ENCODE measurements around the gene YBEY.
"Not testable (repeated sequence)": the region's sequence is repeated elsewhere in the genome, so short reads cannot be mapped to it uniquely, and the experiment has no call there.

Gene YBEY

DNA sequence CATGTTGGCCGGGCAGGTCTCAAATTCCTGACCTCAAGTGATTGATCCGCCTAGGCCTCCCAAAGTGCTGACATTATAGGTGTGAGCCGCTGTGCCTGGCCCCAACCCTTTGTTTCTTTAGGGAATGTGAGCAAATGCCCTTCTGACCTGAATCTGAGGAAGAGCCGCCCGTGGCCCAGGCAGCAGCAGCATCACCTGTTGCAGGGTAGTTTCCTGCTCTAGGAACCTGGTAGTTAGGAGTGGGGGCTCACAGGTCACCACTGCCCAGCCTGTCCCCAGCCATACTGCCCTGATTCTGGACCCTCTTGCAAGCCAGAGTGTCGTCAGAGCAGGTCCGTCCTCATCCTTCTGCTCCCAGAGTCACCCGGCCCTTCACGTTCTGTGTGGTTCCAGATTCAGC, 13.0 kb downstream of the YBEY start:
- TF ChIP-seq, protein P1, sequence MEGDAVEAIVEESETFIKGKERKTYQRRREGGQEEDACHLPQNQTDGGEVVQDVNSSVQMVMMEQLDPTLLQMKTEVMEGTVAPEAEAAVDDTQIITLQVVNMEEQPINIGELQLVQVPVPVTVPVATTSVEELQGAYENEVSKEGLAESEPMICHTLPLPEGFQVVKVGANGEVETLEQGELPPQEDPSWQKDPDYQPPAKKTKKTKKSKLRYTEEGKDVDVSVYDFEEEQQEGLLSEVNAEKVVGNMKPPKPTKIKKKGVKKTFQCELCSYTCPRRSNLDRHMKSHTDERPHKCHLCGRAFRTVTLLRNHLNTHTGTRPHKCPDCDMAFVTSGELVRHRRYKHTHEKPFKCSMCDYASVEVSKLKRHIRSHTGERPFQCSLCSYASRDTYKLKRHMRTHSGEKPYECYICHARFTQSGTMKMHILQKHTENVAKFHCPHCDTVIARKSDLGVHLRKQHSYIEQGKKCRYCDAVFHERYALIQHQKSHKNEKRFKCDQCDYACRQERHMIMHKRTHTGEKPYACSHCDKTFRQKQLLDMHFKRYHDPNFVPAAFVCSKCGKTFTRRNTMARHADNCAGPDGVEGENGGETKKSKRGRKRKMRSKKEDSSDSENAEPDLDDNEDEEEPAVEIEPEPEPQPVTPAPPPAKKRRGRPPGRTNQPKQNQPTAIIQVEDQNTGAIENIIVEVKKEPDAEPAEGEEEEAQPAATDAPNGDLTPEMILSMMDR (IDR thresholded peaks at IDR 0.05; ENCODE audit: insufficient read depth, low read depth, low read length, missing control alignments) = no peak
- DNase-seq (ENCODE audit: low read depth) = no peak
- H3K4me3 ChIP-seq (ENCODE audit: low read depth, low read length) = no peak overlapping the region

DNA sequence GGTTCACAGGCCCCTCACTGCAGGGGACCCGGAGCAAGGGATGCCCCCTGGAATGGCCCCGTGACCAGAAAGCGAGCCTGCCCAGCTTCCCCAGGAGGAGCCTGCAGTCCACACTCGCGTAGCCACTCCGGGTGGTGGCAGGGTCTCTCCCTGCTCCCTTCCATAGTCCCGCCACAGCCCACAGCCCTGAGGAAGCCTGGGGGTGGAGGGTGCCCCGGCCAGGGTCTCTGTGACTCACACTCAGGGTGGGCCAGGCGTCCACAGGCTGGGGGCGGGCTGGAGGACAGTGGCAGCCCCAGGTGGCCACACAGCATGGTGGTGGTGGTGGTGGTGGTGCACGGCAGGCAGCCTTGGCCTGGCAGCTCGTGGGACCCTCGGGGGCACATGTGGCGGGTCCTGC, 15.6 kb downstream of the YBEY start:
- no peak overlapping the region for H3K4me3 ChIP-seq (ENCODE audit: low read depth, low read length)
- TF ChIP-seq, protein P1 (IDR thresholded peaks at IDR 0.05; ENCODE audit: insufficient read depth, low read depth, low read length, missing control alignments) = no peak
- no peak for DNase-seq (ENCODE audit: low read depth)

DNA sequence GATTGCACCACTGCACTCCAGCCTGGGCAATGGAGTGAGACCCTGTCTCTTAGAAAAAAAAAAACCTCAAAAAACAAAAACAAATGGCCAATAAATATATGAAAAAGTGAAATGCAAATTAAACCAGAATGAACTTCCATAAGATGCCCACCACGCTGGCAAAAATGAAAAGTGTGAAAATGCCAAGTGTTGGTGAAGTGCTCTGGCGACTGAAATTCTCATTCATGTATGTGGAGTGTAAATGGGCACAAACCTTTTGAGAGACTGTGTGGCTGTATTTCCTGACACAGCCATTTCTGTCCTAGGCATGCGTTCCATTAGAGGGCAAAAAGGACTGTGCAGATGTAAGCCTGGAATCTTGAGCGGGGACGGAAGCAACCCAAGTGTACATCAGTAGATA, 18.3 kb downstream of the YBEY start:
- DNase-seq (ENCODE audit: low read depth) = no peak
- TF ChIP-seq, protein P1 (IDR thresholded peaks at IDR 0.05; ENCODE audit: insufficient read depth, low read depth, low read length, missing control alignments) = no peak
- H3K4me3 ChIP-seq (ENCODE audit: low read depth, low read length) = no peak overlapping the region

DNA sequence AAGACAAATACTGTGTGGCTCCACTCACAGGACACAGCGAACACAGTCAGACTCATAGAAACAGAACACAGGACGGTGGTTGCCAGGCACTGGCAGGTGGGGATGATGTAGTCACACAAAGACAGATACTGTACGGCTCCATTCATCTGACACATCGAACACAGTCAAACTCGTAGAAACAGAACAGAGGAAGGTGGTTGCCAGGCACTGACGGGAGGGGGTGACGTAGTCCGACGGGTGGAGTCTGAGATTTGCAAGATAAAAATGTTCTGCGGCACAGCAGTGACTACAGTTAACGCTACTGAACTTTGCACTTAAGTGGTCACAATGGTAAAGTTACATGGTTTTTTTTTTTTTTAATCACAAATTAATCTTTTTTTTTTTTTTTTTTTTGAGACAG, 18.8 kb downstream of the YBEY start:
- TF ChIP-seq, protein P1 (IDR thresholded peaks at IDR 0.05; ENCODE audit: insufficient read depth, low read depth, low read length, missing control alignments) = no peak
- no peak for DNase-seq (ENCODE audit: low read depth)
- H3K4me3 ChIP-seq (ENCODE audit: low read depth, low read length) = no peak overlapping the region

DNA sequence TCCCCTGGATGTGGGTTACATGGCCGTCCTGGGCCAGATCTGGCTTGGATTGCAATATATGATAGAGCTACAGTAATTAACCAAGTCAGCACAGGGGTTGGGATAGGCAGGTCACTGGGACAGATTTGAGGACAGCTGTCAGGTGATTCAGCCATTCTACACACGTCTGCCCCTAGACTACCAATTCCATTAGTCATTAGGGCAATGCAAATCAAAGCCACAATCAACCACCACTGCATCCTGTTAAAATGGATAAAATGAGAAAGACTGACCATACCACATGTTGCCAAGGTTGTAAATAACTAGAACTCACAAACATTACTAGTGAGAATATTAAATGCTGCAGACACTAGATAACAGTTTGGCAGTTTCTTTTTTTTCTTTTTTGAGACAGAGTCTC, 21.5 kb downstream of the YBEY start:
- DNase-seq (ENCODE audit: low read depth) = peak; percentile 33
- TF ChIP-seq, protein P1 (IDR thresholded peaks at IDR 0.05; ENCODE audit: insufficient read depth, low read depth, low read length, missing control alignments) = no peak
- no peak overlapping the region for H3K4me3 ChIP-seq (ENCODE audit: low read depth, low read length)

DNA sequence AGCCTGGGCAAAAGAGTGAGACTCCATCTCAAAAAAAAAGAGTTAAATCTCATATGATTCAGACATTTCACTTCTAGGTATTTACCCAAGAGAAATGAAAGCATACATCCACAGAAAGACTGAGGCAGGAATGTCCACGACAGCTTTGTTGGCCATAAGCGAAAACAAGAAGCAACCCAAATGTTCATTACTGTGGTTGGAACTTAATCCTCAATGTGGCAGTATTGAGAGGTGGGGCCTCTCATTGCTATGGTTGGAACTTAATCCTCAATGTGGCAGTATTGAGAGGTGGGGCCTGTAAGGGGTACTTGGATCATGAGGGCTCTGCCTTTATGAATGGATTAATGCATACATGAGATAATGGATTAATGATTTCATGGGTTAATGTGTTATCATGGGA, 22.3 kb downstream of the YBEY start:
- TF ChIP-seq, protein P1 (IDR thresholded peaks at IDR 0.05; ENCODE audit: insufficient read depth, low read depth, low read length, missing control alignments) = no peak
- H3K4me3 ChIP-seq (ENCODE audit: low read depth, low read length) = no peak overlapping the region
- no peak for DNase-seq (ENCODE audit: low read depth)

DNA sequence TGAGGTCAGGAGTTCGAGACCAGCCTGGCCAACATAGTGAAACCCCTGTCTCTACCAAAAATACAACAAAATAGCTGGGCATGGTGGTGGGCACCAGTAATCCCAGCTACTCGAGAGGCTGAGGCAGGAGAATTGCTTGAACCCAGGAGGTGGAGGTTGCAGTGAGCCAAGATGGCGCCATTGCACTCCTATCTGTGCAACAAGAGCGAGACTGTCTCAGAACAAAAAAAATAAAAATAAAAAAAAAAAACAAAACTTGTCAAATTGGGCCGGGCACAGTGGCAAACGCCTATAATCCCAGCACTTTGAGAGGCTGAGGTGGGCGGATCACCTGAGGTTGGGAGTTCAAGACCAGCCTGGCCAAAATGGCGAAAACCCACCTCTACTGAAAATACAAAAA, 24.1 kb downstream of the YBEY start:
- H3K4me3 ChIP-seq (ENCODE audit: low read depth, low read length); DNase-seq (ENCODE audit: low read depth): not testable (repeated sequence)

DNA sequence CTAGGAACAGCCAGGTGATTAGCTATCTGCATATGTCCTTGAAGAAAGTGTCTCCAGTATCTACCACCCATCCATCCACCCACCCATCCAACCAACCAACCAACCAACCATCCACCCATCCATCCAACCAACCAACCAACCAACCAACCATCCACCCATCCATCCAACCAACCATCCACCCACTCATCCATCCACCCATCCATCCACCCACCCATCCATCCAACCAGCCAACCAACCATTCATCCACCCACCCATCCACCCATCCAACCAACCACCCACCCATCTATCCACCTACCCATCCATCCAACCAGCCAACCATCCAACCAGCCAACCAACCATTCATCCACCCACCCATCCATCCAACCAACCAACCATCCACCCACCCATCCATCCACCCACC, 25.4 kb downstream of the YBEY start:
- no peak for DNase-seq (ENCODE audit: low read depth)
- no peak overlapping the region for H3K4me3 ChIP-seq (ENCODE audit: low read depth, low read length)
- TF ChIP-seq, protein P1 (IDR thresholded peaks at IDR 0.05; ENCODE audit: insufficient read depth, low read depth, low read length, missing control alignments) = no peak
